Measurements from ENCODE around the gene PANK4.
"Not testable (repeated sequence)": the region's sequence is repeated elsewhere in the genome, so short reads cannot be mapped to it uniquely, and the experiment has no call there.

The PANK4 gene

DNA sequence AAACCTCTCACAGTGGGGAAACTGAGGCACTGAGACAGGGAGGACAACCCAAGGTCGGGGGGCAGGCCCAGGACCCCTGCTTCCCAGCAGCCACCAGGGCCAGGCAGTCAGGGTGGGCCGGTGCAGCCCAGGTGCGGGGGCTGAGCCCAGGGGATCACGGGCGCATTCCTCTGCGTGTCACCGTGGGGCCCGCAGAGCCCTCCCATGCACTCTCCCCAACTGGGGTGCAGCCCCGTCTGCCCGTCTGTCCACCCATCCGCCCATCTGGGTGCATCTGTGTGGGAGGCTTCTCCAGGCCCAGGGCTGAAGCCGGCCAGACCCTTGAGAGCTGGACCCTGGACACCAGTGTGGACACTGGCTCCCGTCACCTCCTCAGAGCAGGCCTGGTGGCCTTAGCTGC, 53.2 kb downstream of the PANK4 start:
- DNase-seq = no peak

DNA sequence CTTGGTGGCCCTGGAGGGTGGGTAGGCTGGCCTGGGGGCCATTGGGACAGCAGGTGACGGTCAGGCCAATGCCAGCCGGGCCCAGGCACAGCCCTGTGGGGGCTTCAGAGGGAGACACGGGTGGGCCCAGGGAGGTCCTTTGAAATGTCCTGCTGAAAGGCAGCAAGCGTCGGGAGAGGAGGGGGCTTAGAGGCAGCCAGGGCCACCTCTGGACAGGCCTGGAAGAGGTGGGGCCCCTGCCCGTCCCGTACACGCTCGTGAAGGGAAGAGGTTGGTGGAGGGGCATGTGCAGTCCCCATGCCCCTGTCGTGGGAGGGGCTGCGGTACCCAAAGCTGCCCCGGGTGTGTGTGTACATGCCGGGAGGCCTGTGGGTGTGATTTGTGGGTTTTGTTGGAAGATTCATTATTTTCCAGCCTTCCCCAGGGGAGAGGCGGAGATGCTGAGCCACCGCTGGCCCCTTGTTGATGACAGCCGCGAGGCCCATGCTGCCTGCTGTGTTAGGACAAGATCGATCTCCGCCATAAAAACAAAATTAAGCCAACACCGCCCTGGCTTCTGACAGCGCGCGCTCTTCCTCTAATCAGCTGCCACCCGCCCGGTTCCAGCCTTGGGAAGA, 53.7 kb downstream of the PANK4 start:
- DNase-seq = no peak

DNA sequence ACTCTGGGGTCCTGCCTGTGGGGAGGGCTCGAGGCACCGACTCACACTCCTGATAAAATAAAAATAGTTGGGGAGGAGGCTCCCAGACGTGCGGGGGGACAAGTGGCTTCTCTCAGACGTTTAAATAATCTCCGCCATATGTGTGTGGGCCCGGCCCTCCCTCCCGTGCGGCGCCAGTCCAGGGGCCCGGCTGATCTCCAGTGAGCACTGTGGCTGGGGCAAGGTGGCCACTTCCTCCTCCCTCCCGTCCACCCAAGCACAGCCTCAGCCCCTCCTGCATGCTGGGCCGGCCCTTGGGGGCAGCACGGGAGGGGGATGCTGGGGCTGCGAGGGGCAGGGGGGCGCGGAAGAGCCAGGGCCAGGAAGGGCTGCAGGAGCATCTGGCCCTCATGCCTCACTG, 54.3 kb downstream of the PANK4 start:
- DNase-seq = no peak

DNA sequence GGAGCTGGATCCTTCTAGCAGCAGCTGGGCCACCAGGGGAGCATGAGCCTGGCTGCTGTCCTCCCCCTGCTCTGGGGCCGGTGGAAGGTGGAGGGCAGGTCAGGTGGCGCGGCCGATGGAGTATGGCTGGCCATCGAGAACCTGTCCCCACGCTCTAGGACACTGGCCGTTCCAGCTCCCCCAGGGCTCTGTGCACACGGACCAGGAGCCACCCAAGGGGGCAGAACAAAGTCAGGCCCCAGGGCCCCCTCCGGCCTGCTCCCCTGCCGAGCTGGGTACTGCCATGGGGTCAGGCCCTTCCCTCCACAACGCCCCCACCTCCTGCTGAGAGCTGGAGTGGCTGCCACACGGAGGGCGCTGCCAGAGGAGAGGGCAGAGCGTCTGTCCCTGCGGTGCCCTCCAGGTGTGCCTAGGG, 54.8 kb downstream of the PANK4 start:
- no peak for DNase-seq

DNA sequence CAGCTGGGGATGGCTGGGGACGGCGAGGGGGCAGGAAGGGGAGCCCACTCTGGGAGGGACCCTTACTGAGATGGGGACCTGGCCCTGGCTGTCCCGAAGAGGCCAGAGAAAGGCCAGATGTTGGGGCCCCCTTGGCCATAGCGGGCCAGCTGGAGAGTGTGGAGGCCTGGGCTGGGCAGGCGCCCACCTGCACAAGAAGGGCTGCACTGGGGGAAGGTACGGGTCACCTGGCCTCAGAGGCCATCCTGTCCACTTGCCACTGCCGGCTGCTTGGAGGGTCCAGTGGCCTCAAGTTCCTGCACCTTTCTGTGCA, 55.3 kb downstream of the PANK4 start:
- DNase-seq = no peak

DNA sequence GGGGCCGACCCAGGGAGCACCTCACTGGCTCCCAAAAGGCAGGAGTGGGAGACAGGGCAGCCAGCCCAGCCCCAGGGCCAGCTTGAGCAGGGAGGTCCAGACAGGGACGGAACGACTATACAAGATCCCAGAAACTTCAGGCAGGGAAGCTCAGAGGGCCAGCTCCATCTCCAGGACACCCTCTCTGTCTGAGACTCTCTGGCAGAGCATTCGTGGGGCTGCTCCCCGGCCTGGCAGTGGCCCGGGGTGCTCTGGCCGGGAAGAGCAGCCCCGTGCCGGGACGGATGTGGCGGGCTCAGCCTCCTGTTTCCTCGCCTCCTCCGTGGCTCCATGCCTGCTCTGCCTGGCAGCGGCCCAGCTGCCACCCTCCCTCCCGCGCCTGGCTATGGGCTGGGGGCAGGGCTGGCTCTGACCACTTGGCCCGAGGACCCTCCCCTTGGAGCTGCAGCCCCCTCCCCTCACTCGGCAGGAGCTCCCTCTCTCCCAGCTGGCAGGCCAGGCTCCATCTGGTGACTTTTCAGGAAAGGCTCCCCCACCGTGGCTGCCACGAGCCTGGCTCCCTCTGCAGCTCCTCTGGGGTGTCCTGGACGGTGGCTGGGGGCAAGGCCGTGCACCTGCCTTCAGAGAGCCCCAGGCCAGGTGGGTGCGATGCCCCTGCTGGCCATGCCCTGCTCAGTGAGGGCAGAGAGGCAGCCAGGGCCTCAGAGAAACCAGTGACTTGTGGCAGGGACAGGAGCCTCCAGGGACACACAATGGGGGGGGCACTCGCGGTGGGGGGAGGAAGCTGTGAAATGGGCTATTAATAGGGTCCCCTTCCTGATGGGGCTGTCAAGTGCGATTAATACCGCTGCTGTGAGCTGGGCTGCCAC, 55.9 kb downstream of the PANK4 start:
- no peak for DNase-seq

DNA sequence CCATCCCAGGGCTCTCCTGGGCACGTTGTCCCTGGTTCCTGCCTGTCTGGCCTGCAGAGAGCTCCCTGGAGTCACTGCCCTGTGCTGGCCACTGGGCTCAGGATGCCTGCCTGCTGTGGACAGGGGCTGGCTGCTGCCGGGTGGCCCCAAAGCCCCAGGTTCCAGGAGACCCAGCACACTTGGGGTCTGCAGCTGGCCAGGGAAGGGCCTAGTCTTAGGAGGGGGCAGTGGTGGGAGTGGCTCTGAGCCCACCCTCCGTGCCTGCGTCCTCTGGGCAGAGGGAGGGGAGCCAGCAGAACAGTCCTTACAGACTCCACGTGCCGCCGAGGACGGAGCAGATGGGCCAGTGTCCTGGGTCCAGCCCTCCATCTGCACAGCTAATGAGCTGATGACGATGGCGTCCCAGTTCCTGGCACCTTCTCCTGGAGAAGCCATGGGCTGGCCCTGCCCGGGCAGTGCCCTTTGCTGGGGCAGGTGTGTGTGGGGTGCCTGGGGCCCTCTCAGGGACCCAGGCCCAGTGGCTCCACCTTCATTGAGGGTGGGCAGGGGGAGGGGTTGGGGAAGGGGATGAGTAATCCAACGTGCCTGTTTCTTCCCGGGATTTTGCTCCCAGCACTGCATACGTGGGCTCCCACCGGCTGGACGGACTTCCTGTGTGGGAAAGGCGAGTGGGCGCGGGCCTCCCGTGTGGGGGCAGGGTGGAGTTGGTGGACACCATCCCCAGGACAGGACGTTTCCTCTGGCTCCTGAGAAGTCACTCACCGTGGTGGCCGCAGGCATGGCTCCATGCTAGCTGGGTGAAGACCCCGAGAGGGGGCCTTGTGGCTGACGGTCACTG, 57.1 kb downstream of the PANK4 start:
- DNase-seq = no peak

DNA sequence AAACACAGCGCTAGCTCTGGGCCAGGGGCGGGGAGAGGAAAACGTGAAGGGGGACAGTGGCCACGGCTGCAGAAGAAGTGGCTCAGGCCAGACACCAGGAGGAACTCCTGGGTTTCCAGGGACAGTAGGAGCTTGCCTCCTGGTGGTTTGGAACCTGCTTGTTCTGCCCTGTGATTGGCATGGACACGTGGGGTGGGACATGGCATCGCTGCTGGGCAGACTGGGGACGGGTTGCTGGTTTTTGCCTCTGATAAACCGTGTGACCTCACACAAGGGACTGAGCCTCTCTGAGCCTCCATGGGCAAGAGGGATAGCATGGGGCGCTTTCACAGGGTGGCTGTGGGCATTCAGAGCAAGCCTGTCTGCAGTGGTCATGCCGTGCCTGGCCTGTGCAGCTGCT, 57.9 kb downstream of the PANK4 start:
- DNase-seq = peak; percentile 3

DNA sequence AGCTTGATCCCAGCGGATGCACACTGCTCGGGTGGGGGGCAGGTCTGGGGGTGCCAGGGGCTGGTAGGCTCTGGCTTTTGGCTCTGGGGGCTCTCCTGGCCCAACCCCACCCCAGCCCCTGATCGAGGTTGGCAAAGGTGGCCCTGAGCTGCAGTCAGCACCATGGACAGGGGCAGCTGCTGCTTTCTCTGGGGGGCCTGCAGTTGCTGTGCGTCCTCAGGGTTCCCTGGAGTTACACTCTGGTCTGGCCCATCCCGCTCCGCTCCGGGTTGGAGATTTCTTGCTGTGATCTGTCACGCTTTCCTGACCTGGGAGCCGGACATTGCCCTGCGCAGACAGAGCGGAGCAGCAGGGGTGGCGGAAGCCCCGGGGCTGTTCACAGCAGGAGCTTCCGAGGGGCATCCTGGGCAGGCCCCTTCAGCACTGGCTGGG, 58.3 kb downstream of the PANK4 start:
- DNase-seq = peak; percentile 32

DNA sequence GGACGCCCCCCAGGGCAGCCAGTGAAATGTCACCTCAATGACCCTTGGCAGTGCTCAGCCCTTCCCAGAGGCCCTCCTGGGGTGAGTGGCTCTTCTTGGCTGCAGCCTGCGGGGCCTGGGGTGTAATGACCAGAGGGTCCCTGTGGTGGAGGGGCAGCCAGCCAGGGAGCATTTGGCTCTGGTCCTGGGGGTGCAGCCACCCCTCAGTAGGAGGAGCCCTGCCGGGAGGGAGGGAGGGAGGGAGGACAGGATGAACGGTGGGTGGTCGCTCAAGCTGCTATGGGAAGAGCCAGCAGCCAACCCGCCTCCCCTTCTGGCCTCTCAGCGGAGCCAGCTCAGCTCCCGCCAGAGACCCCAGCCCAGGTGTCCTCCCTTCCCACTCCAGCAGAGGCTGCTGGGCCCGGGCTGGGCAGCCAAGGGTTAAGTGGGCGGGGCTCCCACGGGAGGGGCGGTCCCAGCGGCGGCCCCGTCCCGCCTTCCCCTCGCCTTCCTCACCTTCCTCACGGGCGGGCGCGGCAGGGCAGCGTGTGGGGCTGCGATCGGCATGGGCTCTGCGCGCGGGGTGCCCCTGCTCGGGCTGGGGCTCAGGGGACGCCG, 59.3 kb downstream of the PANK4 start:
- no peak for DNase-seq

DNA sequence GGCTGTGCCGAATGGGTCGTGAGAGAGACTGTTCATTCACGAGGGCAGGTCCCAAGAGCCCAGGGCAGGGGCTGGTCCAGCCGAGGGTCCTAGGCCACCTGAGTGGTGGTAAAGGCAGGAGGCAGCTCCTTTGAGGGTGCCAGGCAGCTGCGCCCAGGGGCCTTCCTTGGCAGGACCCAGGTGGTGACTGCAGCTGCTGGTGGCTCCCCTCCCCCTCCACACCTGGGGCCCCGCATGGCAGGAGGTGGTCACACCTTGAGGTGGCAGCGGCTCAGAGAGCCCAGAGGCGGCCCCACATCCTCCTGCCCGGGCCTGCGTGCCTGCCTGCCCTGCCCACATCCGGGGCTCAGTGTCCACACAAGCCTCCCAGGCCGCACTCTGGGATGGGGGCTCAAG, 60.1 kb downstream of the PANK4 start:
- DNase-seq = no peak

DNA sequence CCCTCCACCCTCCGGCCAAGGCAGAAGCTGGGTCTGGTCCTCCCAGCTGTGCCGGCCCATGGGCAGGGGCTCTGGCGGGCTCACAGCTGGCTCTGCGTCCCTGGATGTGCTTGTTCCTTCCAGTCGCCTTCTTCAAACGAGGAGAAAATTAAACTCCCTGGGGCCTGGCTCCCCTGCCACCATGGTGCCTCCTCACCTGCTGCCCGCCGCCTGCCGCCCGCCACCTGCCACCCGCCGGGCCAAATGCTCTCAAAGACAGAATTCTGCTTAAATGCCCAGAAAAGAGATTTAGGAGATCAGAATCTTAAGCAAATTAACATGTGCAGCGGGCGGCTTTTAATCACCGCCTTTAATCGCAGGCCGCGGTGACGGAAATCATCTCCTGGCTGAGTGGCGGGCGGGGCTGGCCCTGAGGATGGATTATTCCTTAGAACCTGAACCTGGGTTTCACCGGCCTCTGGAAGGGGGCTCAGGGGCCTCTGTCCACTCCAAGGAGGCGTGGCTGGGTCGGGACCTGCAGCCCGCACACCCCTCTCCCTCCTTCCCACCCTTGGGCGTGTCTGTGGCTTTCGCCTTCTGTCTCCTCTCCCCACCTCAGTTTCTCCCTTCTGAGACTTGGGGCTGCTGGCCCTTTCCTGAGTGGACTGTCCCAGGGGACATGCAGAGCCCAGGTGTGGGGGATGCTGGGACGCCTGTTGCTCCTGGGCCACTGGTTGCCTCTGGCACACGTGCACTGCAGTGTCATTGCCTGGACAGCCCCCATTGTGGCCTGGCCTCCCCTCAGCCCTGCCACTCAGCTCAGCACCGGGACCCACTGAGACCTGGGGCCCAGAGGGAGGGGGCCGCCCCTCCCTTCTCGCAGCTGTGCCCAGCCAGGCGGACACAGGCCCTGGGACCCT, 60.8 kb downstream of the PANK4 start:
- no peak for DNase-seq

DNA sequence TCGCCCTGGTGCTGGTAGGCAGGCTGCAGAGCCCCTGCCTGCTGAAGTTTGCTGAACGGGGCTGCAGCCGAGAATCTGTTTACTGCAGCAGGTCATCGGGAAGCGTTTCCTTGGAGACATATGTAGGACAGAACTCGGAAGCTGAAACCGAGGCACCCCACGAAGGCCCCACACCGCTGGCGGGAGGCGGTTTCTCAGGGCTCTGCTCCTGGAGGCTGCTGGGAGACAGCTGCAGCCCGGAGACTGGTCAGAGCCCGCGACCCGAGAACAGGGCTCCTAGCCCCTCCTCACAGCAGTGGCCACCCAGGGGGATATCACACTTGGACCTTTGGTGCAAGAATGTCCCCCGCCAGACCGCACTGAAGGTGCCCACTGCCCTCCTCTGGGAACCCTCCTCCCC, 63.0 kb downstream of the PANK4 start:
- no peak for DNase-seq

DNA sequence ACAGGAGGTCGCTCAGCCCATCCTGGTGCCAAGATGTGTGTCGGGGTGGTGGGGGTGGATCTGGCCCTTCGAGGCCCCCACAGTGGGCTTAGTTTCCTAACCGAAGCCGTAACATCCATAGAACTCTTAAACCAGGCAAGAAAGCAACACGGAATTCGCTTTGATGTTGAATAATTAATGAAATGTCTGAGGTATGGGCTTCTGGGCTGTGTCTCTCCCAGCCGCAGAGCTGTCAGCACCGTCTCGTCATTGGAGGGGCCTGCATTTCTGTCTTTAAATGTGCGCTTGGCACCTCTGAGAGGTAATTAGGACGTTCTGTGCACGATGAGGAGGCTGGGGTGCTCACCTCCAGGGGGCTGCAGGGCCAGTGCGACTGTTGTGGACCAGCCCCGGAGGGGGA, 63.6 kb downstream of the PANK4 start:
- DNase-seq = no peak

DNA sequence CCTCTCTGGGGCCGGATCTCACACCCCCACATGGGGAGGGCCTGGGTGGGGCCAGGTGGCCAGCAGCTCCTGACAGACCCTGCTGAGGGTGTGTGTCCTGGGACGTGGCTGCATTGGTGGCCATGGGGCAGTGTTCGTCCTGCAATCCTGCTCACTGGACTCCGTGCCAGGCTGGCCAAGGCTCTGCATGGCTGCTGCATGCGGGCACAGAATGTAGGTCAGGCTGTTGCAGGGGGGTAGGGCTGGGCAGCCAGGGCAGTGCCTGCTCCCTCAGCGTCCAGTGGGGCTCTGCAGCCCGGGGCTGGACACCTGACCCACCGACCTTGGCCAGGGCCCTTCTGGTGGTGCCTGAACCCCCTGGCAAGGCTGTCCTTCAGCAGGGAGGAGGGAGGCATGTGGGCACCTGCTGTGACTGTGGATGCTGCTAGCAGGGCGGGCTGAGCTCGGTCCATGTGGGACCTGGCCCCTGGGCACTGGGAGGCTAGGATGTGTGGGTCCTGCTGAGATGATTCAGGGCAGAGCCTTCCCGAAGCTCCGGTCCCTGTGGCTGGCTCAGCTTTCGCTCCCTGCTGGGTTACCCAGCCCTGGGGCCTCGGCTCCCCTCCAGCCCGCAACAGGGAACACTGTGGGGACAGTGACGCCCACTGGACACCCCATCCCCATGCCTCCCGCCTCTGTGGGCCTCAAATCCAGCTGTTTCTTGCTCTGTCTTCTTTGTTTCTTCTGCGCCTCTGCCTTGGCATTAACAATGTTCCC, 65.2 kb downstream of the PANK4 start:
- DNase-seq = no peak

DNA sequence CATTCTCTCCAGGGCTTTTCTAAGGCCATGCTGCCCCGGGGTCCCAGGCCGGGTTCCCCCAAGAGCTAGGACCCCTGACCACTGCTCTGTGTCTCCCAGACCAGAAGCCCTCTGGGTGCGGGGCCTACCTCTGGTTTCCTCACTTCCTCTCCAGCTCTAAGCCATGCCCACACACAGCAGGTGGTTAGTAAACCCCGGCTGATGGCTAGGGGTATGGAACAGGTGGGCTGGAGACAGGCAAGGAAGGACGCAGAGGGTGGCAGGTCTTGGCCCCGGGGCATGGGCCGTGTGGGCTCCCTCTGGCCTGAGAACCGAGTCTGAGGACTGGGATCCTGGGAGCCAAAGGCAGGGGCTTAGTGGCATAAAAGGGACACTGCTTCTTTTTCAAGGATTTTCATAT, 66.2 kb downstream of the PANK4 start:
- DNase-seq = no peak

DNA sequence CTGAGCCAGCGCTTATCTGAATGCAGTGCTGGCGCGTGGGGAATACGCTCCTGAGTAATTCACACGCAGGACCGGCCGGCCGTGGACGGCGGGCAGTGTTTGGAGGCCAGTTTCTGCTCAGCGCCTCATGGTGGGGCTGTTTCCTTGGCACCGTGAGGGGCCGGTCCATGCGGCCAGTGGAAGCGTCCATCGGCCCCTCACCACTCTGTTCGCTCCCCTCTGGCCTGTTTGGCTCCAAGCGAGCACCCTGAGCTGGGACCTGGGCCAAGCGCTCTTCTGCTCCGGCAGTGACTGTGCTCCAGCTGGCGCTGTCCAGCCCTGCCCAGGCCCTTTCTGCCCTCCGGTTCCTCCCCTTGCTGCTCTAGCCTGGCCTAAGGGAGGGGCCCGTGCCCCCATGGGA, 66.6 kb downstream of the PANK4 start:
- DNase-seq = no peak

DNA sequence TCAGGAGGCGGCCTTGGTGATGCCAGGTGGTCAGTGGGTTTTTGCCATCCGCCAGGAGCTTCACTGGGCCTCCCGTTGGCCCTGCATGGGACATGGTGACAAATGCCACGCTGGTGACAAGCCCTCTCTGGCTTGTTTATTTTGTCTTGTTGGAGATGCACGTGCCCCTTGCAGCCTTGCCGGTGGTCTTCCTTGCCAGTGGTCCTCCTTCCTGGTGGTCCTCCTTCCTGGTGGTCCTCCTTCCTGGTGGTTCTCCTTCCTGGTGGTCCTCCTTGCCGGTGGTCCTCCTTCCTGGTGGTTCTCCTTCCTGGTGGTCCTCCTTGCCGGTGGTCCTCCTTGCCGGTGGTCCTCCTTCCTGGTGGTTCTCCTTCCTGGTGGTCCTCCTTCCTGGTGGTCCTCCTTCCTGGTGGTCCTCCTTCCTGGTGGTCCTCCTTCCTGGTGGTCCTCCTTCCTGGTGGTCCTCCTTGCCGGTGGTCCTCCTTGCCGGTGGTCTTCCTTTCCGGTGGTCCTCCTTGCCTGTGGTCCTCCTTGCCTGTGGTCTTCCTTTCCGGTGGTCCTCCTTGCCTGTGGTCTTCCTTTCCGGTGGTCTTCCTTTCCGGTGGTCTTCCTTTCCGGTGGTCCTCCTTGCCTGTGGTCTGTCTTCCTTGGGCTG, 67.2 kb downstream of the PANK4 start:
- not testable (repeated sequence) for DNase-seq

DNA sequence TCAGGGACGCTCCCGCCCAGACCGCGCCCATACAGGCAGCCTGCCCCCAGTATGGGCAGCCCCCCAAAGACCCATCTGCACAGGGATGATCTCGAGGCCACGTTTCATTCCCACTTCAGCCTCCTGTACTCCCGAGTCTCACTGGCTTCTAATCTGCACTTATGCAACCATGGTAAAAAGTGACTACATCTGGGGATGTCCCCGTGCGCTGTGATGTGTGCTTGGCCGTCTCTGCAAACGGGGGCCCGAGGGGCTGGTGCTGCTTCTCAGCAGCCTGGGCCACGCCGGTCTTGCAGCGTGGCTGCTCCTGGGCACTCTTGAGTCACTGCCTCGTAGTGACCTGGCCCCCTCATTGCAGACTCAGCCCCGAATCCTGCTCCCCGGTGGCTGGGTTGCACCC, 67.7 kb downstream of the PANK4 start:
- DNase-seq = no peak

Data from hematopoietic multipotent progenitor cell treated with erythropoietin and hydrocortisone succinate and interleukin-3 and kit ligand, for 8 days (in vitro differentiated cells).